ENCODE measurements around the gene GID8. TPM values are rescaled to one million over a fixed set of nuclear protein-coding genes. Genes with fewer than 3 reads are reported as not detected.

The GID8 gene
- total RNA-seq, 1 experiment from 2014 or later: 40.2 TPM

- Histone ChIP-seq H3K27me3 (replicated peaks; ENCODE audit: insufficient read depth, low read depth, low read length, poor library complexity) (peaks cover 63% of the 10 kb centered on the region), H3K4me1 (ENCODE audit: insufficient read depth, low read length, poor library complexity, severe bottlenecking) (peaks cover 10% of the 10 kb centered on the region), H3K27ac (ENCODE audit: low read depth, low read length, poor library complexity, severe bottlenecking) (no peak overlapping the region), H3K9me3 (ENCODE audit: low read depth, low read length, poor library complexity, severe bottlenecking) (no peaks in the 10 kb centered on the region), H3K4me3 (ENCODE audit: low read depth, low read length, poor library complexity, severe bottlenecking) (no peak overlapping the region), H3K36me3 (ENCODE audit: insufficient read depth, low read length, poor library complexity, severe bottlenecking) (no peaks in the 10 kb centered on the region)
- BruUV-seq (replicated peaks): no TSS peak
- no peak for DNase-seq (ENCODE audit: low spot score)
- intact Hi-C loops (cut with micrococcal nuclease; ENCODE audit: unreplicated experiment): no loop called here
- no peak for TF ChIP-seq CTCF (conservative IDR thresholded peaks at IDR 0.05; ENCODE audit: low read depth, low read length)
- no peak for TF ChIP-seq EZH2 (IDR thresholded peaks at IDR 0.05; ENCODE audit: borderline replicate concordance, low read depth, low read length, poor library complexity, severe bottlenecking)
- ChIA-PET POLR2A (ENCODE audit: low non-redundant PET) (no interaction called here), CTCF (interaction anchor here (0.6 kb wide), 1 partner anchor 295 kb away, joined by 7 read pairs; no protein-coding TSS in a partner anchor)
Measured at GRCh38 chr20:62975812-62976508, 38.0 kb downstream of the GID8 start.

- ChIA-PET CTCF (no interaction called here), POLR2A (ENCODE audit: low non-redundant PET) (no interaction called here)
Measured at GRCh38 chr20:62976886-62977285, 38.9 kb downstream of the GID8 start.

More at GRCh38 chr20:62976886-62977285, 38.9 kb downstream of the GID8 start:
- no peaks in the 10 kb centered on the region for H3K9me3 ChIP-seq (ENCODE audit: low read depth, low read length, poor library complexity, severe bottlenecking)
- H3K4me3 ChIP-seq (ENCODE audit: low read depth, low read length, poor library complexity, severe bottlenecking): no peak overlapping the region
- TF ChIP-seq EZH2 (IDR thresholded peaks at IDR 0.05; ENCODE audit: borderline replicate concordance, low read depth, low read length, poor library complexity, severe bottlenecking) (no peak), CTCF (conservative IDR thresholded peaks at IDR 0.05; ENCODE audit: low read depth, low read length) (no peak)
- intact Hi-C loops (cut with micrococcal nuclease; ENCODE audit: unreplicated experiment): no loop called here
- no peak overlapping the region for H3K27ac ChIP-seq (ENCODE audit: low read depth, low read length, poor library complexity, severe bottlenecking)
- DNase-seq (ENCODE audit: low spot score): no peak
- no TSS peak for BruUV-seq (replicated peaks)
- H3K27me3 ChIP-seq (replicated peaks; ENCODE audit: insufficient read depth, low read depth, low read length, poor library complexity): peaks cover 63% of the 10 kb centered on the region
- H3K4me1 ChIP-seq (ENCODE audit: insufficient read depth, low read length, poor library complexity, severe bottlenecking): peaks cover 10% of the 10 kb centered on the region
- no peaks in the 10 kb centered on the region for H3K36me3 ChIP-seq (ENCODE audit: insufficient read depth, low read length, poor library complexity, severe bottlenecking)

Measured in A673 (cell line).